ENCODE data around the gene ZNF341.

Gene ZNF341

GRCh38 chr20:33827109-33827508, 95.3 kb downstream of the ZNF341 start:
- no peak for DNase-seq

GRCh38 chr20:33827634-33828325, 96.0 kb downstream of the ZNF341 start:
- no peak for DNase-seq

- no peak for DNase-seq
Observed at GRCh38 chr20:33828326-33828844, 96.6 kb downstream of the ZNF341 start.

- DNase-seq, result no peak
Observed at GRCh38 chr20:33828967-33829560, 97.3 kb downstream of the ZNF341 start.

- DNase-seq, result no peak
Observed at GRCh38 chr20:33829636-33830035, 97.8 kb downstream of the ZNF341 start.

- no peak for DNase-seq
Observed at GRCh38 chr20:33830371-33830770, 98.6 kb downstream of the ZNF341 start.

GRCh38 chr20:33832103-33832804, 100.5 kb downstream of the ZNF341 start:
- DNase-seq, result no peak

GRCh38 chr20:33833333-33833732, 101.5 kb downstream of the ZNF341 start:
- DNase-seq, result no peak

- DNase-seq, result no peak
Observed at GRCh38 chr20:33835615-33836172, 103.9 kb downstream of the ZNF341 start.

- no peak for DNase-seq
Observed at GRCh38 chr20:33836277-33836676, 104.5 kb downstream of the ZNF341 start.

GRCh38 chr20:33837096-33837830, 105.5 kb downstream of the ZNF341 start:
- DNase-seq, result no peak

GRCh38 chr20:33838035-33838864, 106.5 kb downstream of the ZNF341 start:
- no peak for DNase-seq

GRCh38 chr20:33839591-33839990, 107.8 kb downstream of the ZNF341 start:
- no peak for DNase-seq

- DNase-seq, result no peak
Observed at GRCh38 chr20:33840160-33840559, 108.4 kb downstream of the ZNF341 start.

- no peak for DNase-seq
Observed at GRCh38 chr20:33840759-33841435, 109.1 kb downstream of the ZNF341 start.

GRCh38 chr20:33841436-33841799, 109.6 kb downstream of the ZNF341 start:
- DNase-seq, result no peak

Data from CD4-positive, alpha-beta T cell treated with Interleukin-1 beta for 1 hour (primary cell).